Measurements from ENCODE around the gene ZNF254.

The ZNF254 gene

GRCh38 chr19:24140099-24140498, 53.1 kb downstream of the ZNF254 start:
- no peak overlapping the region for H3K4me3 ChIP-seq (ENCODE audit: low read depth, low read length)
- ChIA-PET POLR2A (no interaction called here), CTCF (no interaction called here)
- TF ChIP-seq CTCF (IDR thresholded peaks at IDR 0.05; ENCODE audit: insufficient read depth, low read length, missing control alignments) = no peak
- DNase-seq (ENCODE audit: low read depth, low spot score) = no peak

GRCh38 chr19:24140591-24140990, 53.6 kb downstream of the ZNF254 start:
- CTCF ChIA-PET = no interaction called here
- POLR2A ChIA-PET = no interaction called here
- no peak for TF ChIP-seq CTCF (IDR thresholded peaks at IDR 0.05; ENCODE audit: insufficient read depth, low read length, missing control alignments)

GRCh38 chr19:24141612-24142011, 54.6 kb downstream of the ZNF254 start:
- H3K4me3 ChIP-seq (ENCODE audit: low read depth, low read length) = no peak overlapping the region
- no peak for DNase-seq (ENCODE audit: low read depth, low spot score)
- no peak for TF ChIP-seq CTCF (IDR thresholded peaks at IDR 0.05; ENCODE audit: insufficient read depth, low read length, missing control alignments)
- POLR2A ChIA-PET = no interaction called here
- CTCF ChIA-PET = no interaction called here

More at GRCh38 chr19:24140591-24140990, 53.6 kb downstream of the ZNF254 start:
- no peak overlapping the region for H3K4me3 ChIP-seq (ENCODE audit: low read depth, low read length)
- no peak for DNase-seq (ENCODE audit: low read depth, low spot score)

- CTCF ChIA-PET = no interaction called here
- DNase-seq (ENCODE audit: low read depth, low spot score) = no peak
- no peak overlapping the region for H3K4me3 ChIP-seq (ENCODE audit: low read depth, low read length)
- no peak for TF ChIP-seq CTCF (IDR thresholded peaks at IDR 0.05; ENCODE audit: insufficient read depth, low read length, missing control alignments)
- POLR2A ChIA-PET = no interaction called here
Measured at GRCh38 chr19:24142771-24143170, 55.8 kb downstream of the ZNF254 start.

GRCh38 chr19:24159707-24160106, 72.7 kb downstream of the ZNF254 start:
- ChIA-PET CTCF (no interaction called here), POLR2A (no interaction called here)
- no peak overlapping the region for H3K4me3 ChIP-seq (ENCODE audit: low read depth, low read length)
- no peak for DNase-seq (ENCODE audit: low read depth, low spot score)
- no peak for TF ChIP-seq CTCF (IDR thresholded peaks at IDR 0.05; ENCODE audit: insufficient read depth, low read length, missing control alignments)

GRCh38 chr19:24166055-24166454, 79.1 kb downstream of the ZNF254 start:
- TF ChIP-seq CTCF (IDR thresholded peaks at IDR 0.05; ENCODE audit: insufficient read depth, low read length, missing control alignments) = no peak
- POLR2A ChIA-PET = no interaction called here
- H3K4me3 ChIP-seq (ENCODE audit: low read depth, low read length) = no peak overlapping the region
- no peak for DNase-seq (ENCODE audit: low read depth, low spot score)
- CTCF ChIA-PET = no interaction called here
